ENCODE results near the gene RHOH. TPM values are rescaled to one million over a fixed set of nuclear protein-coding genes. Genes with fewer than 3 reads are reported as not detected.

Gene RHOH
- total RNA-seq, 2 experiments from 2014 or later, result 122 to 146 TPM

DNA sequence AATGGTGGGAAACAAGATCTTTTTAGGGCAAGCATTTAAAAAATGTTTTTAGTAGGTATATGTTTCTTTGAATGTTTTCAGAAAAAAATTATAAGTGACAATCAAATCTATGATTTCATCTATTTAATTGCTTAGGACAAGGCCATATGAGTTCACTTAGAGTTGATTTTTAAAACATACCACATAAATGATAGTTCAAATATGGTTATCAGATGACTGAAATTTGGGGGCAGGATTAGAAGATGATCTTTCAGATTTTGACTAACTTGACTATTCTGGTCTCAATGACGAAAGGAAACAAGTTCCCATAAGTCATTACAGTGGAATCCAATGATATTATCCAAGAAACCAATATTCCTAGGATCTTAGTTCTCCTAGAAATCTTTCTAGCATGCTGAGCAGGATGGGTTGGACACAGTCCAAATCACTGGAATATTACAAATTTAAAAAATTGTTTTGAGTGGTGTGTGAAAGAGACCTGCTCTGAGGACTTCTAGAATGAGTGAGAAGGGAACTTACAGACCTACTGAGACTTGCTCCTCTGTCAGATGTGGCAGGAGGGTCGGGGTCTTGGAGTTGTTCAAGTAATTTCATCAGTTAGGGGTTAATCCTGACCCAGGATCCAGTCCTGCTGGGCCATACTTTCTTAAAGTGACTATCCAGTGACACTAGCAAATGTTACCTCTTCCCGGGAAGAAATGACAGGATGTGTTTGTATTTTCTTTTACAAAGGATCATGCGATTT, 20.0 kb downstream of the RHOH start:
- CTCF ChIA-PET, result interaction anchor here (1.5 to 1.8 kb wide), 2 partner anchors 12 to 14 kb away, joined by 4 to 5 read pairs; no protein-coding TSS in a partner anchor
- POLR2A ChIA-PET, result interaction anchor here (0.6 to 15.1 kb wide), 6 partner anchors 9 to 38 kb away, joined by 3 to 218 read pairs (median 5); partner anchors contain the start of gene RHOH

DNA sequence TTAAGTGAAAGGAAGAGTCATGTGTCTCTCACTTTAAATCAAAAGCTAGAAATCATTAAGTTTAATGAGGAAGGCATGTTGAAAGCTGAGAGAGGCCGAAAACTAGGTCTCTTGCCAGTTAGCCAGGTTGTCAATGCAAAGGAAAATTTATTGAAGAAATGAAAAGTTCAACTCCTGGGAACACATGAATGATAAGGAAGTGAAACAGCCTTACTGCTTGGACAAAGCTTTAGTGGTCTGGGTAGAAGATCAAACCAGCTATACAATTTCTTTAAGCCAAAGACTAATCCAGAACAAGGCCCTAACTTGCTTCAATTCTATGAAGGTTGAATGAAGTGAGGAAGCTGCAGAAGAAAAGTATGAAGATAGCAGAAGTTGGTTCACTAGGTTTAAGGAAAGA, 24.9 kb downstream of the RHOH start:
- CTCF ChIA-PET, result interaction anchor here (0.8 to 2.5 kb wide), 3 partner anchors 9 to 95 kb away, joined by 3 to 11 read pairs (median 3); no protein-coding TSS in a partner anchor

DNA sequence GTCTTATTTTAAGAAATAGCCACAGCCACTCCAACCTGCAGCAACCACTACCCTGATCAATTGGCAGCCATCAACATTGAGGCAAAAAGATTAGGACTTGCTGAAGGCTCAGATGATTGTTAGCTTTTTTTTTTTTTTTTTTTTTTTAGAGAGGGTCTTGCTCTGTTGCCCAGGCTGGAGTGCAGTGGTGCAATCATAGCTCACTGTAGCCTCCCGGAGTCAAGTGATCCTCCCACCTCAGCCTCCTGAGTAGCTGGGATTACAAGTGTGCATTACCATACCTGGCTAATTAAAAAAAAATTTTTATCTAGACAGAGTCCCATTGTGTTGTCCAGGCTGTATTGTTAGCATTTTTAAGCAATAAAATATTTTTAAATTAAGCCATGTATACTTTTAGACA, 26.5 kb downstream of the RHOH start:
- POLR2A ChIA-PET, result interaction anchor here (0.6 to 11.9 kb wide), 4 partner anchors 11 to 26 kb away, joined by 3 to 129 read pairs (median 6); partner anchors contain the start of gene RHOH
- CTCF ChIA-PET, result interaction anchor here (0.8 to 2.5 kb wide), 4 partner anchors 9 to 93 kb away, joined by 3 to 11 read pairs (median 4); no protein-coding TSS in a partner anchor

More for the DNA sequence above, 24.9 kb downstream of the RHOH start:
- POLR2A ChIA-PET, result interaction anchor here (1.1 to 11.9 kb wide), 4 partner anchors 9 to 24 kb away, joined by 3 to 129 read pairs (median 7); partner anchors contain the start of gene RHOH

DNA sequence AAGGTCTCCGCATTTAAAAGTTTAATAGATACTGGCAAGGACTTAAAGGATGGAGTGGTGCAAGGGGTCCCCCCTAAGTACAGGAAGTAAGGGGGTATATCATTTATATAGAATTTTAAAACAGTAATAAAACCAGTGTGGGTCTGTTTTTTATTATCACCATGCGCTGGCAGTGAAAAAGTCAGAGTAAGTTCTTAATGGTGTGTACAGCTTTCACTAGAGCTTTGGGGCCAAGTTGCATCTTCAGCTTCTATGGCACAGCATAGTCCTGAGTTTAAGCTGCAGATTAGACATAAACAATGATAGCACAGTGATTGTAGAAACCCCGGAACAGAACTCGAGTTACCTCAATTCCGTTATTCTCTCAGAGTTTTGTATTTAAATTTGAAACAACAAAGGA, 27.6 kb downstream of the RHOH start:
- POLR2A ChIA-PET, result interaction anchor here (3.3 to 11.9 kb wide), 3 partner anchors 17 to 27 kb away, joined by 16 to 129 read pairs (median 17); partner anchors contain the start of gene RHOH
- CTCF ChIA-PET, result interaction anchor here (8.5 kb wide), 1 partner anchor 83 kb away, joined by 63 read pairs; no protein-coding TSS in a partner anchor

DNA sequence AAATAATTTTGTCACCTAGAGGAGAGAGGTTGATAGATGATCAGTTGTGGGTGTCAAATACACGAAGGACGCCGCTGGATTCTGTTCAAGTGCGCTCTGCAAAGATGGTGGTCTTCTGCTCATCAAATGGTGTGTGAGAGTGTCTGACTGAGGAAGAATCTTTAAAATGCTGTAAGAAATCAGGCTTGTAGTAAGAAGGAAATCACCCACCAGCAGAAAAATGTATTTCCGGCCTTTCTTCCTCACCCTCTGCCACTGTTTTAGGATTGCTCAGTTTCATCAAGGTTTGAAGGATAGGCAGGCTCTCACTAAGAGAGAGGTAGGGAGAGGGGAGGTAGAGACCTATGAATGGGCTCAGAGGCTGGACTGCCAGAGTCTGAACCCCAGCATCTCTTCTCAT, 28.7 kb downstream of the RHOH start:
- ChIA-PET POLR2A (interaction anchor here (0.6 to 11.9 kb wide), 7 partner anchors 9 to 28 kb away, joined by 3 to 129 read pairs (median 13); partner anchors contain the start of gene RHOH), CTCF (interaction anchor here (0.8 to 8.5 kb wide), 4 partner anchors 17 to 82 kb away, joined by 4 to 63 read pairs (median 10); no protein-coding TSS in a partner anchor)

DNA sequence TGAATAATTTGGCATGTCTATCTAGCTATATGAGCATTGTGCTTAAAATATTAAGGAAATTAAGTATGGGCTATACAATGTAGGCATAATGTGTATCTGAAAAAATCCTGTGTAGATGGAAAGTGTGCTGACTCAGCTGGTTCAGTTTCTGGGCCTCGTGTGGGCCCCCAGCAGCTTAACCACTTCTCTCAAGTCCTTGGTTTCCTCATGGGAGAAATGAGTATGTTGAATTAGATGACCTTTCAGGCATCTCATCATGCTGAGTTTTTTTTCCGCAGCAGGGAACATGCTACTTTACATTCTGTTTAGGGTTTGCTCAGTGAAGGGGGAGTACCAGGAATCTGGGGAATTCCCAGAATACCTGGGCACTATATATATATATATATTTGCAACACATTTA, 30.5 kb downstream of the RHOH start:
- ChIA-PET POLR2A (interaction anchor here (0.6 to 11.9 kb wide), 14 partner anchors 10 to 91 kb away, joined by 3 to 129 read pairs (median 4); partner anchors contain the start of gene RHOH), CTCF (interaction anchor here (1.0 to 8.5 kb wide), 8 partner anchors 10 to 80 kb away, joined by 3 to 63 read pairs (median 6); no protein-coding TSS in a partner anchor)

DNA sequence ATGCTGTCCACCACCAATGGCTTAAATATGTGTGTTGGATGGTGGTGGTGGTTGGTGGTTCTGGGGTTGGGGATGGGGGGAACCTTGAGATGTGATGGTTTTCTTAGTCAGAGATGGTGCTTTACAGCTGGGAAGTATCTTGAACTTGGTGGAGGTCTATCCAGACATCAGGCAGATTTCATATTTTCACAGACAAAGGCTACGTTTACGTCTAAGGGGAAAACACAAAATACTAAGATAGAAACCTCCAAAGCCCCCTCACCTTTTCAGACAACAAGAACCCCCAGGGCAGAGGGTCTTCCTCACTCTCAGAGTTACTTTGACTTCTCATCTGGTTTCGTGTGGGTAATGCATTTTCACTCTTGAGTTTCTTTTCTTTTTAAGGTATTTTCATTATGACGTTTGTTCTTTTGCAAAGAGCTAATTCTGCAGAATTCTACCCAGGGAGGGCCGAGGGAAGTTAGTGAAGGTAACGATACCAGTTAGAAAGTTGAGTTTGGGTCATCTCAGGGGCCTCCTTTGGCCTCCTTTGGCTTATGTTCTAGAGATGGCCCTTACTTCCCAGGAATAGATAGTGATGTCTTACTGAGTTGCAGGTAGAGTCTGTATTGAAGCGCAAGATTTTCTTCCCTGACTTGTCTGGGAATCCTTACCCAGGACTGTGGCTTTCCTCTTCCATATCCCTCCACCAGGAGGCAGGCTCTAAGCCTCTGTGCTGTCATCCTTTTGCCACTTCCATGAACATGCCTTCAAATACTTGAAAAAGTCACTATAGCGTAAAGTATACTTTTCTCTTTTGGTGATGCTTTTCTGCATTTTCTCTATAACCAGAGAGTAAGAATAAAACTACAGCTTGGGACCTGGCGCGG, 31.9 kb downstream of the RHOH start:
- ChIA-PET CTCF (interaction anchor here (0.7 to 8.5 kb wide), 9 partner anchors 11 to 88 kb away, joined by 3 to 63 read pairs (median 5); no protein-coding TSS in a partner anchor), POLR2A (interaction anchor here (0.8 to 11.9 kb wide), 9 partner anchors 10 to 173 kb away, joined by 3 to 129 read pairs (median 3); partner anchors contain the start of genes N4BP2 and RHOH)

DNA sequence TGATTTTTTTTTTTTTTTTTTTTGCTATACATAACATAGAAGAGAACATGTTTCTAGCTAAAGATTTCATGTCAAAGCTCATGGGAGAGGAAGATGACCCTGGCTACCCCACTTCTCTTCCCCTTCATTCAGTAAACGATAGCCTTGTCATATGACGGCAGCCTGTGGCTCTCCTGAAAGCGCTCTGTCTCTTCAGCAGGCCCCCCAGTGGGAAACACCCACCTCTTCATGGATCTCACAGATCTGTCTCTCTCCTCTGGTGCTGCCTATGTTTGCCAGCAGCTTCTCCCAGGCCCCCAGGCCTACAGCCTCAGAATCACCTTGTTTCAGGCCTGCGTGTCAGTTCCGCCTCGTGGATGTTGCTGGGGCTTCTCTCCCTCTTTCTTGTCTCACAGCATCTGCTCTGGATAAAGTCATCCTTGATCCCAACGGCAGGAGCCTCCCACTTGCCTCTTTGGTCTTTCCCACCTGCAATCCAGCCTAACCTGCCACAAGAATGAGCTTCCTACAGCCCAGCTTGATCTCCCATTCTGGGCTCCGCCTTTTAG, 34.6 kb downstream of the RHOH start:
- ChIA-PET POLR2A (interaction anchor here (0.6 to 11.9 kb wide), 12 partner anchors 7 to 176 kb away, joined by 3 to 129 read pairs (median 6); partner anchors contain the start of genes N4BP2 and RHOH), CTCF (interaction anchor here (0.7 to 8.5 kb wide), 13 partner anchors 9 to 85 kb away, joined by 3 to 63 read pairs (median 3); no protein-coding TSS in a partner anchor)

DNA sequence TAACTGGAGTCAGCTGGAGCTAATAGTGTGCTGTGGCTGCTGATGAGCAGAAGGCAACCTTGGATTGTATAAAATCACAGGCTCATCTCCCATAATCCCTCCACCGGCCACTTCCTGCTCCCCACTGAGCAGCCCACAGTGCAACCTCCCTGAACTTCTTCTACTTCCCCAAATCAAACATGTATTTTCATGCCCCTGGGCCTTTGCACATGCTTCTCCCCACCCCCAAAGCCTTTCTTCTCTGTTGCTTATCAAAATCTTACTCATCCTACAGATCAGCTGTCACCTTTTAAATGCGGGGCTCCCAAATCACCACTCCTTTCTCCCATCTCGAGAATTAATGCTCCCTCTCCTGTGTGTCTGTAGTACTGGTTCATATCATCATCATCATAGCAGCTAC, 35.8 kb downstream of the RHOH start:
- ChIA-PET CTCF (interaction anchor here (1.0 to 8.5 kb wide), 7 partner anchors 10 to 84 kb away, joined by 3 to 63 read pairs (median 3); no protein-coding TSS in a partner anchor), POLR2A (interaction anchor here (1.0 to 11.9 kb wide), 3 partner anchors 21 to 75 kb away, joined by 4 to 129 read pairs (median 7); partner anchors contain the start of gene RHOH)

DNA sequence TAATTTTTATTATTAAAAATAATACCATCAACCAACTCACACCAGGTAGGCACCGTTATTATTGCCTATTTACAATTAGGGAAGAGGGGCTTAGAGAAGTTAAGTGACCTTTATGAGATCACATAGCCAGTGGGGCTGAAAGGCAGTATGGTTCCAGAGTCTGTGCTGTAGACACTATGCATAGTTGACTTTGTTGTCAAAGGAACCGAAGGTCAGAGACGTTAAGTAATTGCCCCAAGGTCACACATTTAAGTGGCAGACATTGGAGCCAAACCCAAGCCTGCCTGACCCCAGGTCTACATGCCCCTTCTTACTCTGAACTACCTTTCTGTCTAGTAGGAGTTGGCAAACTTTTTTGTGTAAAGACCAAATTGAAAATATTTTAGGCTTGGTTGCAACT, 36.4 kb downstream of the RHOH start:
- ChIA-PET POLR2A (interaction anchor here (2.7 kb wide), 1 partner anchor 74 kb away, joined by 7 read pairs; no protein-coding TSS in a partner anchor), CTCF (no interaction called here)

DNA sequence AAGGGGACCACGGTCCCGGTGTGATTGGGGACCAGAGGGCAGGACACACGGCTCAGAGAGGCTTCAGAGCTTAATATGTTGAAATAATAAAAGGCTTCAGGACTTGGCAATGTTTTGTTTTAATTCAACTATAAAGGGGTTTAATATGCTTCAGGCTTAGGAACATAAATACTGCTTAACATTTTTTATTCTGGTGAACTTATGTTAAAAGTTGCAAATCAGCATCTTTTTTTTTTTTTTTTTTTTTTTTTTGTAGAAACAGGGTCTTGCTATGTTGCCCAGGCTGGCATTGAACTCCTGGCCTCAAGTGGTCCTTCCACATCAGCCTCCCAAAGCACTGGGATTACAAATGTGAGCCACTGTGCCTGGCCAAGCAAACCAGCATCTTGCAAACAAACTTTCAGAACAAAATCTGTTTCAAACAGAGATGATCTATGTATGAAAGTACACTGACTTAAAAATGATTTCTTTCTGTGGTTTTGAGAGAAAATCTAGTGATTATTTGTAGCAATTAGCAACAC, 37.7 kb downstream of the RHOH start:
- ChIA-PET POLR2A (interaction anchor here (0.6 to 0.7 kb wide), 2 partner anchors 21 to 78 kb away, joined by 5 to 6 read pairs; no protein-coding TSS in a partner anchor), CTCF (interaction anchor here (0.7 to 1.0 kb wide), 2 partner anchors 75 to 89 kb away, joined by 3 read pairs; no protein-coding TSS in a partner anchor)

DNA sequence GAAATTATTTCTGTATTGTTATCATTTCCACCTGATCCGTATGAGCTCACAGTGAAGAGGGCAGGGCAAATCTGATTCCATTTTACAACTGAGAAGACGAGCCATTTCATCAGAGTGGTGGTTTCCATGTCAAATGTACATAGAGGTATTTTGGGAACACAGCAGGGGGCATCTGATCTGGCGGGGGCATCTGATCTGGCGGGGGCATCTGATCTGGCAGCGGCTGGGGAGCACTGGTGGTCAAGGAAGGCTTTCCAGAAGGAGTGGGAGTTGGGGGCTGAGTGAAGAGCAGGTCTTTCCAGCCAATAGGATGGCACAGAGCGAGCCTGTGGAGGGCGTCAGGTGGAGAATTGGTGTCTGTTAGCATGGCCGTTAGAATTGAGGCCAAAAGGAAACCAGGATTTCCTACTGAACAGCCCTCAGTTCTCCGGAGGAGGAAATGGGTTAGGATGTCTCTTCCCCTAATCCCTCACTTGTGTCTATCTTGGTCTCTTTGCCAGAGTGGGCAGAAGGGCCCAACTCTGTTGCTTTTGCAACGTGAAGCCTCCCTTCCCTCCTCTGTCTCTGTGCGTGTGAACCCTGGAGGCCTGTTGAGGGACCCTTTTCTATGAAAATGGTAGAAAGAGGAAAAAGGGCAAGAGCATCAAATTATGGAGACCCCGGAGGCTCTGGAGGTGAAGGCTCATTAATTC, 41.3 kb downstream of the RHOH start:
- ChIA-PET CTCF (interaction anchor here (0.6 to 4.9 kb wide), 9 partner anchors 8 to 79 kb away, joined by 3 to 17 read pairs (median 4); no protein-coding TSS in a partner anchor), POLR2A (interaction anchor here (0.6 to 1.9 kb wide), 16 partner anchors 8 to 1119 kb away, joined by 3 to 13 read pairs (median 4); no protein-coding TSS in a partner anchor)

DNA sequence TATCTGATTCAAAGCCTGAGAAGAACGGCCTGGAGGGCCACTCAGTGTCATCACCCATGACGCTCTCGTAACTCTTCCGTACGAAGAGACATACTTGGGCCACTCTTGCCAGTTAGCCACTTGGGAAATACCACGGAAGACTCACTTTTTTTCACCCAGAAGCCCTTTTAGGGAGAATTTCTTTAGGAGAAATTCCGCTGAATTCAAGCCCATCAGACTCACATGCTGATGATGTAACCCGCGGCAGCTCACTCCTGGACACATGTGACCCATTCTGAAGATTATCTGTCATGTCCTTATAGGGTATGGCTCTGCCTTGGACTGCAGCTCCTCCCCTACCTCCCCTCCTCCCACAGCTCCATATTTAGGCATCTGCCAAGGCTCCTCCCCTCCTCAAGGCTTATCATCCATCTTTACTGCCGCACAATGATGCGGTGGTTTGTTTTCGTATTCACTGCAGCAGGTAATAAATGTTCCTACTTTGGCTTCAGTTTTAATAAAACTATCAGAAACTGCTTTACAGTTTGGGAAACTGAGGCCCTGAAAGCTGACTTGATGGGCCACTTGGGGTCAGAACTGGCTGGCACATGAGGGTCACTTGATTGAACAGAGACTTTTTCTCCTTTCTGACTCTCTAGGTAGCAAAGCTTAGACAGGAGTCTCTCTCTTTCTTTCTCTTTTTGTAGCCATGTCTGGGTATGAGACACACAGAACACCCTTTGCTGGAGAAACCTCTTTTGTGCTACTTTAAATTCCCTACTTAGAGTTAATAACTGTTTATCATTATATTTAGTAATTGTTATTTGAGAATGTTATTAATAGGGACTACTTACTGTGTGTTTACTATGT, 42.1 kb downstream of the RHOH start:
- POLR2A ChIA-PET, result interaction anchor here (0.6 to 1.9 kb wide), 10 partner anchors 9 to 302 kb away, joined by 3 to 13 read pairs (median 4); no protein-coding TSS in a partner anchor

DNA sequence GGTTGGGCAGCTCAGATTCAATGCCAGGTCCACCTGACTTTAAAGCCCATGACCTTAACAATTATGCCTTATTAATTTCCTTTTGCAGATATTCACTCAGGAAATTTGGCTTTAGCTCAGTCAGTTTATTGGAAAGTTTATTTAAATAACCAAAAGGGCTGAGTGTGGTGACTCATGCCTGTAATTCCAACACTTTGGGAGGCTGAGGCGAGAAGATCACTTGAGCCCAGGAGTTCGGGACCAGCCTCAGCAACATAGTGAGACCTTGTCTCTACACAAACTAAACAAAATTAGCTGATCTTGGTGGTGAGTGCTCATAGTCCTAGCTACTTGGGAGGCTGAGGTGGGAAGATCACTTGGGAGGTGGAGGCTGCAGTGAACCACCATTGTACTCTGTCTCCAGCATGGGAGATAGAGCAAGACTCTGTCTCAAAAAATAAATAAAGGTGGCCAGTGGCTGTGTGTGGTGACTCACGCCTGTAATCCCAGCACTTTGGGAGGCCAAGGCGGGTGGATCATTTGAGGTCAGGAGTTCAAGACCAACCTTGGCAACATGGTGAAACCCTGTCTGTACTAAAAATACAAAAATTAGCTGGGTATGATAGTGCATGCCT, 43.3 kb downstream of the RHOH start:
- ChIA-PET CTCF (interaction anchor here (1.1 to 4.9 kb wide), 4 partner anchors 10 to 85 kb away, joined by 3 to 17 read pairs (median 4); no protein-coding TSS in a partner anchor), POLR2A (interaction anchor here (0.9 to 1.9 kb wide), 3 partner anchors 13 to 45 kb away, joined by 3 to 13 read pairs (median 7); no protein-coding TSS in a partner anchor)

More for the DNA sequence above, 42.1 kb downstream of the RHOH start:
- CTCF ChIA-PET, result interaction anchor here (0.6 to 4.9 kb wide), 6 partner anchors 8 to 78 kb away, joined by 3 to 17 read pairs (median 4); no protein-coding TSS in a partner anchor

DNA sequence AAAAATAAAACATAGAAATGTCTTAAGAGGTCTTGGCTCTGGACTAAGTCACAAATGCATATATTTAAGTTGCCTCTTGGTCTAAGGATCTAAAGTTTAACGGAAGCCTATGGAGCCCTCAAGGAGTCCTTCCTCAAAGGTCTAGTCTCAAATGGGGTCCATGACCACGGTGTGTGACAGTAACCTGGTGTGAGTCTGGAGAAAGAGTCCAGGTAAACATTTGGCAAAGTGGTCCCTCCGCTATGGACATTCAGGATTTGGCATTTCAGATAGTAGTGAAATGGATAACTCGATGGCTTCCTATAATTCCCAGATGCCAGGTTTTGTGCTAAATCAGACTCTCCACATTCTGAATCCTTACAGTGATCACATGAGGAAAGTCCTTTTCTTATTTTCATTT, 44.2 kb downstream of the RHOH start:
- ChIA-PET CTCF (interaction anchor here (1.2 to 4.9 kb wide), 2 partner anchors 10 to 76 kb away, joined by 5 to 17 read pairs; no protein-coding TSS in a partner anchor), POLR2A (interaction anchor here (0.5 to 1.7 kb wide), 4 partner anchors 10 to 30 kb away, joined by 3 to 5 read pairs (median 4); no protein-coding TSS in a partner anchor)
